Measurements from ENCODE around the gene ASTN2. TPM values are rescaled to one million over a fixed set of nuclear protein-coding genes. Genes with fewer than 3 reads are reported as not detected.

The ASTN2 gene
- total and polyA plus RNA-seq, 2 experiments from 2014 or later: 5.8 to 7.5 TPM

DNA sequence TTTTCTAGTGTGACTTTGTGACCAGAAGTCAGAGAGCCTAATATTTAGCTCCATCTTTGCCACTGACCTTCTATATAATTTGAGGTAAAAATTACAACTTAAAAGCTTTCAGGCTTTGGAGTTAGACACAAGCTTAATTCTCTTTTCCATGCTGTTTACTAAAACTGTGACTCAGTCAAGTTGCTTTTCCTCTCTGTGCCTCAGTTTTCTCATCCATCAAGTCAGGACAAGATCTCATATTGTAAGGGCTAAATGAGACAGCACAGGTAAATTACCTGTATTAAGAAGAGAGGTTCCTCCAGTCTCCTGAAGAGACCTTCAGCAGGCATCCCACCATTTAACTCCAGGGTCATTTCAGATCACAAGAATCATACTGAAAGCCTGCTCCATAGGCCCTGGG, 339.2 kb downstream of the ASTN2 start:
- no peaks in the 10 kb centered on the region for H3K9me2 ChIP-seq (ENCODE audit: insufficient read depth)
- no peak overlapping the region for H2AFZ ChIP-seq
- H3K4me1 ChIP-seq (ENCODE audit: insufficient read depth): no peaks in the 10 kb centered on the region
- in situ Hi-C loops (cut with MboI): no loop called here
- H3K4me3 ChIP-seq: no peak overlapping the region
- H3K79me2 ChIP-seq (ENCODE audit: insufficient read depth): no peaks in the 10 kb centered on the region
- H3K4me2 ChIP-seq (ENCODE audit: unreplicated experiment): no peak overlapping the region
- H3K9ac ChIP-seq: no peak overlapping the region
- TF ChIP-seq EZH2phosphoT487 (IDR thresholded peaks at IDR 0.05; ENCODE audit: insufficient read depth, low read depth) (no peak), EZH2 (IDR thresholded peaks at IDR 0.05; ENCODE audit: insufficient read depth, poor library complexity, severe bottlenecking) (no peak)
- no peaks in the 10 kb centered on the region for H4K20me1 ChIP-seq (ENCODE audit: insufficient read depth)
- H3K27me3 ChIP-seq (replicated peaks; ENCODE audit: insufficient read depth): no peaks in the 10 kb centered on the region
- H3F3A ChIP-seq (ENCODE audit: insufficient read depth): no peaks in the 10 kb centered on the region
- H3K9me3 ChIP-seq (ENCODE audit: low read depth): no peaks in the 10 kb centered on the region
- no peak overlapping the region for H3K27ac ChIP-seq
- DNase-seq: no peak
- no peaks in the 10 kb centered on the region for H3K36me3 ChIP-seq (ENCODE audit: low read depth)

DNA sequence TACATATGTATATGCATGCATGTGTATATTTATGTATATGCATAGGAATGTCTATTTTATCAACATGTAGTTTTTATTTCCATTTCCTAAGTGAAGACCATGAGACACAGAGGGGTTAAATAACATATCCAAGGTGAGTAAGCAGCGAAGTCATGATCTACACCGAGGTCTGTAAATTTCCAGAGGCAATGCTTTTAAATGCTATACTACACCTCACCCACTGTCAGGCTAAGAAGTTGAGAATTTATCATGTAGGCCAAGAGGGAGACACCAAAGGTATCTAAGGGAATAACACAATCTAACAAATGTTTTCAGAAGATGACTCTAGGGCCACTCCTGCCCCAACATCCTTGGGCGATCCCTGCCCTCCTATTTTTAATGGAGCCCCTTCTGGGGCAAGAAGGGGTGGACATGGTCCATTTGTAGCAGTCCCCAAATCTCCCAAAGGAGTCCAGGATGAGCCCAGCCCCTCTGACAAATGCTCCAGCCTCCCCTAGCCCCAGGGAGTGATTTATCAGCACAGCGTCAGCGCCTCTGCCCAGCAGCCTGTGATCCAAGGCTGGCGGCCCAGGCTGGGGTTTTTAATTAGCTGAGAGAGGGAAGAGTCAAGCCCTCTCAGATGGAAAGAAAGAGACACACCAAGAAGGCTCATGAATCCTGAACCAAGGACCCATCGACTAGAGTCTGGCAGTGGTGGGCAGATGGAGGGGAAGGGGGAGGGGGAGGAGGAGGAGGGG, 339.9 kb downstream of the ASTN2 start:
- H3K27ac ChIP-seq: no peak overlapping the region
- H3K4me2 ChIP-seq (ENCODE audit: unreplicated experiment): no peak overlapping the region
- H3K4me3 ChIP-seq: no peak overlapping the region
- no peaks in the 10 kb centered on the region for H3K9me2 ChIP-seq (ENCODE audit: insufficient read depth)
- no peaks in the 10 kb centered on the region for H3K79me2 ChIP-seq (ENCODE audit: insufficient read depth)
- H3K9ac ChIP-seq: no peak overlapping the region
- no peak overlapping the region for H2AFZ ChIP-seq
- H4K20me1 ChIP-seq (ENCODE audit: insufficient read depth): no peaks in the 10 kb centered on the region
- H3K4me1 ChIP-seq (ENCODE audit: insufficient read depth): no peaks in the 10 kb centered on the region
- no peak for DNase-seq
- H3K9me3 ChIP-seq (ENCODE audit: low read depth): no peaks in the 10 kb centered on the region
- no peaks in the 10 kb centered on the region for H3F3A ChIP-seq (ENCODE audit: insufficient read depth)
- WGBS, 2 experiments (ENCODE audit: low coverage in 1 of 2, low lambda C conversion rate in 2 of 2, missing lambda C conversion rate in 2 of 2): 32 to 37% methylated on average over 7 of the region's 7 CpGs
- in situ Hi-C loops (cut with MboI): no loop called here
- H3K27me3 ChIP-seq (replicated peaks; ENCODE audit: insufficient read depth): no peaks in the 10 kb centered on the region
- TF ChIP-seq EZH2phosphoT487 (IDR thresholded peaks at IDR 0.05; ENCODE audit: insufficient read depth, low read depth) (no peak), EZH2 (IDR thresholded peaks at IDR 0.05; ENCODE audit: insufficient read depth, poor library complexity, severe bottlenecking) (no peak)
- no peaks in the 10 kb centered on the region for H3K36me3 ChIP-seq (ENCODE audit: low read depth)

DNA sequence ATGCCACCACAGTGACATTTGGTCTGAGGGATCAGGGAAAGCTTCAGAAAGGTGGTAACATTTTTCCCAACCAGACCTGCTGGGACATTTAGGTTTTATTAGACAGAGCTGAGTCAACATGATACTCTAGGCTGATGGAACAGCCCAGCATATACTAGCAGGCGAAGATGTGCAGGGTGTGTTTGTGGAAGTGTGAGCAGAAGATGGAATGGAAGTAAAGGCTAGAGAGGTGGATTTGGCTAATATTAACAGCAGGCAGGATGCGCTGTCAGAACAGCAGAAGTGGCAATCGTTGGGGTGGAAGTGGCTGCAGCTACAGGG, 340.6 kb downstream of the ASTN2 start:
- H3K79me2 ChIP-seq (ENCODE audit: insufficient read depth): no peaks in the 10 kb centered on the region
- WGBS, 2 experiments (ENCODE audit: low coverage in 1 of 2, low lambda C conversion rate in 2 of 2, missing lambda C conversion rate in 2 of 2): 62 to 63% methylated on average over 3 of the region's 3 CpGs
- H3K9ac ChIP-seq: no peak overlapping the region
- no peak overlapping the region for H2AFZ ChIP-seq
- DNase-seq: no peak
- H3K27ac ChIP-seq: no peak overlapping the region
- no peaks in the 10 kb centered on the region for H3K4me1 ChIP-seq (ENCODE audit: insufficient read depth)
- H3F3A ChIP-seq (ENCODE audit: insufficient read depth): no peaks in the 10 kb centered on the region
- no peaks in the 10 kb centered on the region for H3K9me2 ChIP-seq (ENCODE audit: insufficient read depth)
- in situ Hi-C loops (cut with MboI): no loop called here
- H3K27me3 ChIP-seq (replicated peaks; ENCODE audit: insufficient read depth): no peaks in the 10 kb centered on the region
- H3K9me3 ChIP-seq (ENCODE audit: low read depth): no peaks in the 10 kb centered on the region
- H3K36me3 ChIP-seq (ENCODE audit: low read depth): no peaks in the 10 kb centered on the region
- H3K4me3 ChIP-seq: no peak overlapping the region
- TF ChIP-seq EZH2 (IDR thresholded peaks at IDR 0.05; ENCODE audit: insufficient read depth, poor library complexity, severe bottlenecking): no peak
- no peak for TF ChIP-seq EZH2phosphoT487 (IDR thresholded peaks at IDR 0.05; ENCODE audit: insufficient read depth, low read depth)
- no peaks in the 10 kb centered on the region for H4K20me1 ChIP-seq (ENCODE audit: insufficient read depth)
- H3K4me2 ChIP-seq (ENCODE audit: unreplicated experiment): no peak overlapping the region

DNA sequence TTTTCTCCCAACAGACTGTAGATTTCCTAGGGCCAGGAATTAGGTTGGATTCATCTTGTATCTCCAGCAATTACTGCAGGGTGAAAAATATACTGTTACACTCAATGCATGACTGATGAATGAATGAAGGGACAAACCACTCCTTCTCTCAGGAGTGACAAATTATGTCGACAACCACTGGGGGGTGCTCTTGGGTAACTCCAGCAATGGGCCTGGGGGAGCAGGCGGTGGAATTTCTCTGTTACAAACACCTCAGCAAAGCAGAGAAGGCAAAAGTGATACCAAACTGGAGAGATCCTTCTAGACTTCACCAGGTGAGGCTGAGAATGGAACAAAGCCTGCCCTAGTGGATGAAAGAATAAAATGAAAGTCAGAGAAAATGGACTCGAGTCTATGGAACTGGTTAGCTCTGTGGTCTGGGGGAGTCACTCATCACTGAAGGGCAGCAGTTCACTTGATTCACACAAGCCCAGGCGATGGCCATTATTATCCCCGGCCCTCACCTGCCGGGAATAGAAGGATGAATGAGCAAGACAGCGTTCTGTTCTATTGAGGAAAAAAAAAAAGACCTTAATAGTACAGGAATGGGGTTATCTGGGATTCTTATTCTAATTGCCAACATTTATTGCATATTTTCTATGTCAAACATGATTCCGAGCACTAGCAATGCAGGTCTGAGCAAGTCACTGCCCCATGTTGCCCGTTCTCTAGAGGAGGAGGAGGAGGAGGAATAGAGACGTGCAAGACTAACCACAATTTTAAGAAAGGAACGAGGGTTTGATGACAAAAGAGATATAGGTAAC, 341.1 kb downstream of the ASTN2 start:
- H3K79me2 ChIP-seq (ENCODE audit: insufficient read depth): no peaks in the 10 kb centered on the region
- in situ Hi-C loops (cut with MboI): no loop called here
- no peak overlapping the region for H2AFZ ChIP-seq
- H3K4me3 ChIP-seq: no peak overlapping the region
- WGBS, 2 experiments (ENCODE audit: low coverage in 1 of 2, low lambda C conversion rate in 2 of 2, missing lambda C conversion rate in 2 of 2): 43 to 47% methylated on average over 11 of the region's 11 CpGs
- no peak overlapping the region for H3K9ac ChIP-seq
- H3K27ac ChIP-seq: no peak overlapping the region
- H3K36me3 ChIP-seq (ENCODE audit: low read depth): no peaks in the 10 kb centered on the region
- H3K4me2 ChIP-seq (ENCODE audit: unreplicated experiment): no peak overlapping the region
- no peaks in the 10 kb centered on the region for H3K9me2 ChIP-seq (ENCODE audit: insufficient read depth)
- H3K9me3 ChIP-seq (ENCODE audit: low read depth): no peaks in the 10 kb centered on the region
- no peaks in the 10 kb centered on the region for H3F3A ChIP-seq (ENCODE audit: insufficient read depth)
- peak; percentile 29 for DNase-seq
- no peaks in the 10 kb centered on the region for H3K27me3 ChIP-seq (replicated peaks; ENCODE audit: insufficient read depth)
- H4K20me1 ChIP-seq (ENCODE audit: insufficient read depth): no peaks in the 10 kb centered on the region
- TF ChIP-seq EZH2 (IDR thresholded peaks at IDR 0.05; ENCODE audit: insufficient read depth, poor library complexity, severe bottlenecking) (no peak), EZH2phosphoT487 (IDR thresholded peaks at IDR 0.05; ENCODE audit: insufficient read depth, low read depth) (no peak)
- no peaks in the 10 kb centered on the region for H3K4me1 ChIP-seq (ENCODE audit: insufficient read depth)

Measured in GM23248 (cell line).